GM20000 (cell line): ENCODE data around the gene CTSA.
"Not testable (repeated sequence)": the region's sequence is repeated elsewhere in the genome, so short reads cannot be mapped to it uniquely, and the experiment has no call there.

Experiments used
- DNase-seq: peaks from one replicate; pipeline ENCODE4 v3.0.0; 2012; ENCODE audit warnings: low spot score
- CTCF ChIP-seq: IDR thresholded peaks from 2 replicates; pipeline ENCODE4 v1.5.1; 2012; ENCODE audit warnings: mild to moderate bottlenecking, control low read depth; ENCODE audit errors: extremely low read depth, missing control alignments

The CTSA gene

GRCh38 chr20:45897289-45897688 is 6.2 kb downstream of the CTSA start:
- TF ChIP-seq CTCF: no peak
- DNase-seq: no peak

- TF ChIP-seq CTCF: no peak
Measured at GRCh38 chr20:45897692-45898091, 6.6 kb downstream of the CTSA start.

GRCh38 chr20:45898285-45898684 is 7.2 kb downstream of the CTSA start:
- no peak for TF ChIP-seq CTCF
- no peak for DNase-seq

More at GRCh38 chr20:45897692-45898091, 6.6 kb downstream of the CTSA start:
- no peak for DNase-seq

- no peak for DNase-seq
- no peak for TF ChIP-seq CTCF
Measured at GRCh38 chr20:45899046-45899835, 8.1 kb downstream of the CTSA start.

GRCh38 chr20:45901332-45901731 is 10.2 kb downstream of the CTSA start:
- not testable (repeated sequence) for DNase-seq

- DNase-seq: no peak
- no peak for TF ChIP-seq CTCF
Measured at GRCh38 chr20:45902199-45902701, 11.1 kb downstream of the CTSA start.

GRCh38 chr20:45904583-45905504 is 13.7 kb downstream of the CTSA start:
- no peak for TF ChIP-seq CTCF
- DNase-seq: no peak
